Loucy (cell line): Measurements from ENCODE around the gene POC1B.

Source experiments
- CTCF ChIP-seq: fragments of 200-600 bp; sonication (generic); conservative IDR thresholded peaks from 2 replicates; pipeline ENCODE4 v1.5.1; 2014; ENCODE audit warnings: mild to moderate bottlenecking, antibody characterized with exemption, low read length
- EZH2phosphoT487 ChIP-seq: fragments of 200-600 bp; IDR thresholded peaks from 2 replicates; pipeline ENCODE4 v1.6.1; 2018; ENCODE audit warnings: antibody characterized with exemption, mild to moderate bottlenecking, moderate library complexity, borderline replicate concordance

DNA sequence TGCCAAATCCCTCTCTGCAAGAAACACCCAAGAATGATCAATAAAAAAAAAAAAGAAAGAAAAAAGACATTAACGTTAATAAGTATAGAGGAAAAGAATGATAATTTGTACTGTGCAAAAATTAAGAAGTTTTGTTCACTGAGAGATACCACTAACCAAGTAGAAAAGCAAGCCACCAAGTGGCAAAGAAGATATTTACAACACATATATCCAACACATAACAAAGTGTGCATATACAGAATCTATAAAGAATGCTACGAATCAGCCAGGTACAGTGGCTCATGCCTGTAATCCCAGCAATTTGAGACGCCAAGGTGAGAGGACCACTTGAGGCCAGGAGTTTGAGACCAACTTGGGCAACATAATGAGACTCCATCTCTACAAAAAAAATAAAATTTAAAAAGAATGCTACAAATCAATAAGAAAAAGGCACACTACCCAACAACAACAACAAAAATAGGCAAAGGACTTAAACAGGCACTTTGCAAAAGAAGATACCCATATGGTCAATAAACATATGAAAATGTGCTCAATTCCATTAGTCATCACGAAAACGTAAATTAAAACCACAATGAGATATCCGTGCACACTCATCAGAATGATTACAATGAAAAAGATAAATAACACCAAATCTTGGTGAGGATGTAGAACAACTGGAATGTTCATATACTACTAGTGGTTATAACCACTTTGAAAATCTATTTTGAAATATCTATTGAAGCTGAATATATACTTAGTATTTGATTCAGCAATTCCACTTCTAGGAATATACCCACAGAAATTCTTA is 21.1 kb downstream of the POC1B start:
- TF ChIP-seq CTCF, result no peak; the same call in 1 of the 2 replicates
- TF ChIP-seq EZH2phosphoT487, result no peak
